Measurements from ENCODE around the gene FAM107B. TPM values are rescaled to one million over a fixed set of nuclear protein-coding genes. Genes with fewer than 3 reads are reported as not detected.
"Not testable (repeated sequence)": the region's sequence is repeated elsewhere in the genome, so short reads cannot be mapped to it uniquely, and the experiment has no call there.

The FAM107B gene
- total and polyA plus RNA-seq, 4 donors = 24.9 to 58.1 (median 30.9) TPM

DNA sequence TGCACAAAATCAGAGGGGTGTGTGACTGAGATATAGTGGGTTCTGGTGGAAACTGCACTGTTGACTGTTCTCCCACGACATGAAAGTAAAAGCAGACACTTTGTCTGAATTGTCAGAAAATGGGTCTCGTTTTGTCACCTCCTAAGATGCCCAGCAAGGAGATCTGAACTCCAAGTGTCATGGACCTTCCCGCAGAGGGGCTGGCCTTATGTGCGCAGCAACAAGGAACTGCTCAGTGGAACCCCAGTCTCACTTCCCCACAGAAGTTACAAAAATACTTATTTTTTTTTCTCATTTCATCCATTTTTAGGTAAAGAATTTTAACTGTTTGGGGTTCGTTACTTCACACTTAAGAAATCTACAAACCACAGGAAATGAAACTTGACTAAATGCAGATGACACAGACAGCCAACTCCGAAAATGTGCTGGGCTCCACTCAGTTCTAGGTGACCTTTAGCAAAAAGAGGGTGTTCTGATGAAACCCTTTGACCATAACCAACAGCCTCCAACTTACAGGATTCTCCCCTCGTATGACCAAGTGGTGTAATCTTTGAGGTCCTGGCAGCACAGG, 115.0 kb downstream of the FAM107B start:
- no peak overlapping the region for H3K4me3 ChIP-seq (ENCODE audit: low read depth in 1 of 3, low read length in 3 of 3)
- peaks cover 0 to 4% (median 0%) of the 10 kb centered on the region in 4 donors for H3K4me1 ChIP-seq (ENCODE audit: control insufficient read depth in 4 of 4, insufficient read depth in 4 of 4, low read length in 3 of 4)
- H3K36me3 ChIP-seq (ENCODE audit: control insufficient read depth in 4 of 4, insufficient read depth in 3 of 4, low read depth in 1 of 4, low read length in 3 of 4) = no peaks in the 10 kb centered on the region
- no peak for TF ChIP-seq JUND (IDR thresholded peaks at IDR 0.05)
- no peak for TF ChIP-seq YY1 (IDR thresholded peaks at IDR 0.05)
- TF ChIP-seq, protein P1, sequence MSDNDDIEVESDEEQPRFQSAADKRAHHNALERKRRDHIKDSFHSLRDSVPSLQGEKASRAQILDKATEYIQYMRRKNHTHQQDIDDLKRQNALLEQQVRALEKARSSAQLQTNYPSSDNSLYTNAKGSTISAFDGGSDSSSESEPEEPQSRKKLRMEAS (IDR thresholded peaks at IDR 0.05) = no peak
- TF ChIP-seq SP1 (IDR thresholded peaks at IDR 0.05) = no peak
- TF ChIP-seq FOXA2 (IDR thresholded peaks at IDR 0.05) = no peak
- TF ChIP-seq RXRA (IDR thresholded peaks at IDR 0.05) = no peak
- no peak for TF ChIP-seq GABPA (IDR thresholded peaks at IDR 0.05 in 1 of 2, conservative IDR thresholded peaks at IDR 0.05 in 1 of 2)
- no peak for TF ChIP-seq FOXA1 (IDR thresholded peaks at IDR 0.05)
- TF ChIP-seq, protein P2, sequence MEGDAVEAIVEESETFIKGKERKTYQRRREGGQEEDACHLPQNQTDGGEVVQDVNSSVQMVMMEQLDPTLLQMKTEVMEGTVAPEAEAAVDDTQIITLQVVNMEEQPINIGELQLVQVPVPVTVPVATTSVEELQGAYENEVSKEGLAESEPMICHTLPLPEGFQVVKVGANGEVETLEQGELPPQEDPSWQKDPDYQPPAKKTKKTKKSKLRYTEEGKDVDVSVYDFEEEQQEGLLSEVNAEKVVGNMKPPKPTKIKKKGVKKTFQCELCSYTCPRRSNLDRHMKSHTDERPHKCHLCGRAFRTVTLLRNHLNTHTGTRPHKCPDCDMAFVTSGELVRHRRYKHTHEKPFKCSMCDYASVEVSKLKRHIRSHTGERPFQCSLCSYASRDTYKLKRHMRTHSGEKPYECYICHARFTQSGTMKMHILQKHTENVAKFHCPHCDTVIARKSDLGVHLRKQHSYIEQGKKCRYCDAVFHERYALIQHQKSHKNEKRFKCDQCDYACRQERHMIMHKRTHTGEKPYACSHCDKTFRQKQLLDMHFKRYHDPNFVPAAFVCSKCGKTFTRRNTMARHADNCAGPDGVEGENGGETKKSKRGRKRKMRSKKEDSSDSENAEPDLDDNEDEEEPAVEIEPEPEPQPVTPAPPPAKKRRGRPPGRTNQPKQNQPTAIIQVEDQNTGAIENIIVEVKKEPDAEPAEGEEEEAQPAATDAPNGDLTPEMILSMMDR (IDR thresholded peaks at IDR 0.05; ENCODE audit: low read depth, low read length, missing input control) = no peak
- no peak for TF ChIP-seq NR2F2 (IDR thresholded peaks at IDR 0.05)
- no peak for TF ChIP-seq HNF4G (IDR thresholded peaks at IDR 0.05)
- TF ChIP-seq, protein P3, sequence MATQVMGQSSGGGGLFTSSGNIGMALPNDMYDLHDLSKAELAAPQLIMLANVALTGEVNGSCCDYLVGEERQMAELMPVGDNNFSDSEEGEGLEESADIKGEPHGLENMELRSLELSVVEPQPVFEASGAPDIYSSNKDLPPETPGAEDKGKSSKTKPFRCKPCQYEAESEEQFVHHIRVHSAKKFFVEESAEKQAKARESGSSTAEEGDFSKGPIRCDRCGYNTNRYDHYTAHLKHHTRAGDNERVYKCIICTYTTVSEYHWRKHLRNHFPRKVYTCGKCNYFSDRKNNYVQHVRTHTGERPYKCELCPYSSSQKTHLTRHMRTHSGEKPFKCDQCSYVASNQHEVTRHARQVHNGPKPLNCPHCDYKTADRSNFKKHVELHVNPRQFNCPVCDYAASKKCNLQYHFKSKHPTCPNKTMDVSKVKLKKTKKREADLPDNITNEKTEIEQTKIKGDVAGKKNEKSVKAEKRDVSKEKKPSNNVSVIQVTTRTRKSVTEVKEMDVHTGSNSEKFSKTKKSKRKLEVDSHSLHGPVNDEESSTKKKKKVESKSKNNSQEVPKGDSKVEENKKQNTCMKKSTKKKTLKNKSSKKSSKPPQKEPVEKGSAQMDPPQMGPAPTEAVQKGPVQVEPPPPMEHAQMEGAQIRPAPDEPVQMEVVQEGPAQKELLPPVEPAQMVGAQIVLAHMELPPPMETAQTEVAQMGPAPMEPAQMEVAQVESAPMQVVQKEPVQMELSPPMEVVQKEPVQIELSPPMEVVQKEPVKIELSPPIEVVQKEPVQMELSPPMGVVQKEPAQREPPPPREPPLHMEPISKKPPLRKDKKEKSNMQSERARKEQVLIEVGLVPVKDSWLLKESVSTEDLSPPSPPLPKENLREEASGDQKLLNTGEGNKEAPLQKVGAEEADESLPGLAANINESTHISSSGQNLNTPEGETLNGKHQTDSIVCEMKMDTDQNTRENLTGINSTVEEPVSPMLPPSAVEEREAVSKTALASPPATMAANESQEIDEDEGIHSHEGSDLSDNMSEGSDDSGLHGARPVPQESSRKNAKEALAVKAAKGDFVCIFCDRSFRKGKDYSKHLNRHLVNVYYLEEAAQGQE (IDR thresholded peaks at IDR 0.05) = no peak
- no peak for TF ChIP-seq HNF4A (conservative IDR thresholded peaks at IDR 0.05)
- TF ChIP-seq, protein P4, sequence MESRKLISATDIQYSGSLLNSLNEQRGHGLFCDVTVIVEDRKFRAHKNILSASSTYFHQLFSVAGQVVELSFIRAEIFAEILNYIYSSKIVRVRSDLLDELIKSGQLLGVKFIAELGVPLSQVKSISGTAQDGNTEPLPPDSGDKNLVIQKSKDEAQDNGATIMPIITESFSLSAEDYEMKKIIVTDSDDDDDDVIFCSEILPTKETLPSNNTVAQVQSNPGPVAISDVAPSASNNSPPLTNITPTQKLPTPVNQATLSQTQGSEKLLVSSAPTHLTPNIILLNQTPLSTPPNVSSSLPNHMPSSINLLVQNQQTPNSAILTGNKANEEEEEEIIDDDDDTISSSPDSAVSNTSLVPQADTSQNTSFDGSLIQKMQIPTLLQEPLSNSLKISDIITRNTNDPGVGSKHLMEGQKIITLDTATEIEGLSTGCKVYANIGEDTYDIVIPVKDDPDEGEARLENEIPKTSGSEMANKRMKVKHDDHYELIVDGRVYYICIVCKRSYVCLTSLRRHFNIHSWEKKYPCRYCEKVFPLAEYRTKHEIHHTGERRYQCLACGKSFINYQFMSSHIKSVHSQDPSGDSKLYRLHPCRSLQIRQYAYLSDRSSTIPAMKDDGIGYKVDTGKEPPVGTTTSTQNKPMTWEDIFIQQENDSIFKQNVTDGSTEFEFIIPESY (IDR thresholded peaks at IDR 0.05) = no peak
- no peak for TF ChIP-seq EGR1 (IDR thresholded peaks at IDR 0.05; ENCODE audit: low read depth in 2 of 2)
- H3K9me3 ChIP-seq (ENCODE audit: control insufficient read depth in 4 of 4, low read length in 3 of 4) = no peaks in the 10 kb centered on the region
- DNase-seq (ENCODE audit: low spot score) = no peak
- WGBS = 77% methylated on average over 7 of the region's 7 CpGs
- no peak overlapping the region for H3K27ac ChIP-seq (ENCODE audit: low read depth in 1 of 2, low read length in 2 of 2)
- H3K27me3 ChIP-seq (ENCODE audit: control insufficient read depth in 4 of 4, insufficient read depth in 4 of 4, low read length in 3 of 4) = no peaks in the 10 kb centered on the region
- H3K9ac ChIP-seq (ENCODE audit: low read depth in 1 of 2, low read length in 2 of 2) = no peak overlapping the region

DNA sequence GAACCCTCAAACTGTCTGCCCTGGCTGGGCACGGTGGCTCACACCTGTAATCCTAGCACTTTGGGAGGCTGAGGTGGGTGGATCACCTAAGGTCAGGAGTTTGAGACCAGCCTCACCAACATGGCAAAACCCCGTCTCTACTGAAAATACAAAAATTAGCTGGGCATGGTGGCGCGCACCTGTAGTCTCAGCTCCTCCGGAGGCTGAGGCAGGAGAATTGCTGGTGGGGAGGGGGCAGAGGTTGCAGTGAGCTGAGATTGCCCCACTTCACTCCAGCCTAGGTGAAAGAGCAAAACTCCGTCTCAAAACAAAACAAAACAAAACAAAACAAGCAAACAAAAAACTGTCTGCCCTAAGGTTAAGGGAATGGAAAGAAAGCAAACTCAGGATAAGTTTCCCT, 115.6 kb downstream of the FAM107B start:
- H3K9me3 ChIP-seq (ENCODE audit: control insufficient read depth in 4 of 4, low read length in 3 of 4); DNase-seq (ENCODE audit: low spot score); H3K27ac ChIP-seq (ENCODE audit: low read depth in 1 of 2, low read length in 2 of 2); H3K4me1 ChIP-seq (ENCODE audit: control insufficient read depth in 4 of 4, insufficient read depth in 4 of 4, low read length in 3 of 4); H3K4me3 ChIP-seq (ENCODE audit: low read depth in 1 of 3, low read length in 3 of 3); H3K27me3 ChIP-seq (ENCODE audit: control insufficient read depth in 4 of 4, insufficient read depth in 4 of 4, low read length in 3 of 4); H3K9ac ChIP-seq (ENCODE audit: low read depth in 1 of 2, low read length in 2 of 2); H3K36me3 ChIP-seq (ENCODE audit: control insufficient read depth in 4 of 4, insufficient read depth in 3 of 4, low read depth in 1 of 4, low read length in 3 of 4): not testable (repeated sequence)
- 89% methylated on average over 6 of the region's 6 CpGs for WGBS
